Gastroesophageal sphincter (tissue), 3 donors: Measurements from ENCODE around the gene NPFFR1.

Experiments used
- EP300 ChIP-seq: sonication (generic); formaldehyde crosslinking; IDR thresholded peaks from one replicate; pipeline ENCODE4 v1.6.1; 2017; ENCODE audit warnings: antibody characterized with exemption, mild to moderate bottlenecking
- POLR2A ChIP-seq, 2 donors: fragments of 450-650 bp; IDR thresholded peaks; one replicate each; pipeline ENCODE4 v1.6.1; 2017; ENCODE audit warnings: antibody characterized with exemption in 2 of 2, mild to moderate bottlenecking in 2 of 2, moderate library complexity in 1 of 2
- TF ChIP-seq, protein P1 (sequence below), 4 experiments: fragments of 200-600 bp in 2 of 4; fragments of 450-650 bp in 2 of 4; sonication (generic) in 1 of 4; IDR thresholded peaks; one replicate each; pipeline ENCODE4 v1.5.1; 2017 to 2019; ENCODE audit warnings: antibody characterized with exemption in 4 of 4, mild to moderate bottlenecking in 2 of 4, moderate library complexity in 2 of 4

DNA sequence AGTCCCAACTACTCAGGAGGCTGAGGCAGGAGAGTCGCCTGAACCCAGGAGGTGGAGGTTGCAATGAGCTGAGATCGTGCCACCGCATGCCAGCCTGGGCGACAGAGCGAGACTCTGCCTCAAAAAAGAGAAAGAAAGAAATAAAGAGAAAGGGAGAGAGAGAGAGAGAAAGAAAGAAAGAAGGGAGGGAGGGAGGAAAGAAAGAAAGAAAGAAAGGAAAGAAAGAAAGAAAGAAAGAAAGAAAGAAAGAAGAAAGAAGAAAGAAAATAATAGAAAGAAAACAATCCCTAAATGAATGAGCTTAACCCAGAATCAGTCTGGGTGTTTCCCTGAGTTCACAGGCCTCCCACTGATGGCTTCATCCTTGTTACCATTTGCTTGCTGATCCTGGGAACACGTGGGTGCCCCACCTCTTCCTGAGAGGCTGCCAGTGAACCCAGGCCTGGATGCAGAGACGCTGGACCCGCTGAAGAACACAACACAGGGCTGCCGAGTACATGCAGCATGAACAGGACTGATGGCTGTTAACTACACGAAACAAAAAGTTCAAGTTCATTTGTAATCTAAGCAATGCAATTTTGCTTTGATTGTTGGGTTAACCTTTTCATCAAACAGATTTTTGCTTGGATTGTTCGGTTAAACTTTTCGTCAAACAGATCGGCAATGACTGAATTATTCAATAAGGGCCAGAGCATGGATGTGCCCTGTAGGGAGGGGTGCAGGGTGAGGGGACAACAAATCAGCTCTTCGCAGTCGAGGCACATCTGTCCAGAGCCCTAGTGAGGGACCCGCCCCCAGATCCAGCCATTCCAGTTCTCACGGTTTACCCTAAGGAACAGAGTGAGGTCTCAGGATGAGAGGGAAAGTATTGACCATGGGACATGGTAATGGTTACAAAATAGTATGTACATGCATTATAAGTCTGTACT, 11.5 kb downstream of the NPFFR1 start:
- TF ChIP-seq, protein P1, sequence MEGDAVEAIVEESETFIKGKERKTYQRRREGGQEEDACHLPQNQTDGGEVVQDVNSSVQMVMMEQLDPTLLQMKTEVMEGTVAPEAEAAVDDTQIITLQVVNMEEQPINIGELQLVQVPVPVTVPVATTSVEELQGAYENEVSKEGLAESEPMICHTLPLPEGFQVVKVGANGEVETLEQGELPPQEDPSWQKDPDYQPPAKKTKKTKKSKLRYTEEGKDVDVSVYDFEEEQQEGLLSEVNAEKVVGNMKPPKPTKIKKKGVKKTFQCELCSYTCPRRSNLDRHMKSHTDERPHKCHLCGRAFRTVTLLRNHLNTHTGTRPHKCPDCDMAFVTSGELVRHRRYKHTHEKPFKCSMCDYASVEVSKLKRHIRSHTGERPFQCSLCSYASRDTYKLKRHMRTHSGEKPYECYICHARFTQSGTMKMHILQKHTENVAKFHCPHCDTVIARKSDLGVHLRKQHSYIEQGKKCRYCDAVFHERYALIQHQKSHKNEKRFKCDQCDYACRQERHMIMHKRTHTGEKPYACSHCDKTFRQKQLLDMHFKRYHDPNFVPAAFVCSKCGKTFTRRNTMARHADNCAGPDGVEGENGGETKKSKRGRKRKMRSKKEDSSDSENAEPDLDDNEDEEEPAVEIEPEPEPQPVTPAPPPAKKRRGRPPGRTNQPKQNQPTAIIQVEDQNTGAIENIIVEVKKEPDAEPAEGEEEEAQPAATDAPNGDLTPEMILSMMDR (IDR thresholded peaks at IDR 0.05): no peak
- TF ChIP-seq EP300 (no peak), POLR2A (IDR thresholded peaks at IDR 0.05) (no peak)
